Measurements from ENCODE around the gene MS4A4E. TPM values are rescaled to one million over a fixed set of nuclear protein-coding genes. Genes with fewer than 3 reads are reported as not detected.
A peak's percentile ranks its signal among the peaks of the same experiment; 100 is the strongest.
"Not testable (repeated sequence)": the region's sequence is repeated elsewhere in the genome, so short reads cannot be mapped to it uniquely, and the experiment has no call there.

Gene MS4A4E
- total RNA-seq, 1 experiment from 2014 or later: not detected

DNA sequence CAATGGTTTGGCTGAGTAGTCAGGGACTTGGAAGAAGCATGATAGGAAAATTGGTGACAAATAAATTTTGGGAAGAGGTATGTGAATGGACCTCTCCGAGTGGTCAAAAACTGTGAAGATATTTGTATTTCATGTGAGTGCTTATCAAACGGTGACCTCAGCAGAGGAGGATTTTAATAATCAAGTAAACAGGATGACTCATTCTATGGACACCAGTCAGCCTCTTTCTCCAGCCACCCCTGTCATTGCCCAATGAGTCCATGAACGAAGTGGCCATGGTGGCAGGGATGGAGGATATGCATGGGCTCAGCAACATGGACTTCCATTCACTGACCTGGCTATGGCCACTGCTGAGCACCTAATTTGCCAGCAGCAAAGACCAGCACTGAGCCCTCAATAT, 21.2 kb downstream of the MS4A4E start:
- no peak for DNase-seq (ENCODE audit: low read depth)

DNA sequence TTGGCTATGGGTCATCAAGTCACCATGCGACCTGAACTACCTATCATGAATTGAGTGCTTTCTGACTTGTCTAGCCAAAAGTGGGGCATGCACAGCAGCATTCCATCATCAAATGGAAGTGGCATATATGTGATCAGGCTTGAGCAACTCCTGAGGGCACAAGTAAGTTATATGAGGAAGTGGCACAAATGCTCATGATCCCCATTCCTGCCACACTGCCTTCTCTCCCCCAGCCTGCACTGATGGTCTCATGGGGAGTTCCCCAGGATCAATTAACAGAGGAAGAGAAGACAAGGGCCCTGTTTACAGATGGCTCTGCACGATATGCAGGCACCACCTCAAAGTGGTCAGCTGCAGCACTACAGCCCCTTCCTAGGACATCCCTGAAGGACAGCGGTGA, 21.8 kb downstream of the MS4A4E start:
- DNase-seq (ENCODE audit: low read depth): no peak

DNA sequence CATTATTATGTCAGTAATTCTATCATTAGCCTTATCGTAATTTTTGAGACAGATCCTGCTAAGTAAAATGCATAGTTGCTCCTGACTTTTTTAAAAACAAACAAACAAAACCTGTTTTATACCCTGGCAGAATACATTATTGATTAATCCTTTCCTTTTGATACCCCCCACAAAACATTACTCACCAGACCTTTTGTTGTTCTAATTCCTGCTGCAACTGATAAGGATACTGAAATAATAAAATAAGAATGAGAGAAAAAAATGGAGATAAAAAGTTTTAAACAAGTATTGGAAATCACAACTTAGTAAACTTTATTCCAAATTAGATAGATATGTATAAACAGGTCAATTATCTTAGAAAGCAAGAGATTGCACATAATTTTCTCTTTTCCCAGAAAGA, 28.6 kb downstream of the MS4A4E start:
- DNase-seq (ENCODE audit: low read depth): no peak

DNA sequence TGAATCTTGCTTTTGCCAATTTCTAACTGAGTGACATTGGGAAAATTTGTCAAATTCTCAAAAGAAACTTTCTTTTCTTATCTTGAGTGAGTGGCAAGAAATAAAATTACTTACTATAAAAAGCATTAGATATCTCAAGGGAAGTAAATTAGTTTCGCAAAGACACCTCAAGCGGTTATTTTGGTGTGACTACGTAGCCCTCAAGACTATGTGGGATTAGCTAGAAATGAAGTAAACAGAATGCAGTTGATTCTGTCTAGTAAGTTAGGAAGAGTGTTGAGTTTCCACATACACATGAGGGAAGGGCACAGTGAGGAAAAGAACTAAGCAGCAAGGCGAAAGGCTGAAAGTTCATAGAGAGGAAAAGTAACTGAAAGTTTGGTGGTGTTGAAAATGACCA, 31.7 kb downstream of the MS4A4E start:
- no peak for DNase-seq (ENCODE audit: low read depth)

DNA sequence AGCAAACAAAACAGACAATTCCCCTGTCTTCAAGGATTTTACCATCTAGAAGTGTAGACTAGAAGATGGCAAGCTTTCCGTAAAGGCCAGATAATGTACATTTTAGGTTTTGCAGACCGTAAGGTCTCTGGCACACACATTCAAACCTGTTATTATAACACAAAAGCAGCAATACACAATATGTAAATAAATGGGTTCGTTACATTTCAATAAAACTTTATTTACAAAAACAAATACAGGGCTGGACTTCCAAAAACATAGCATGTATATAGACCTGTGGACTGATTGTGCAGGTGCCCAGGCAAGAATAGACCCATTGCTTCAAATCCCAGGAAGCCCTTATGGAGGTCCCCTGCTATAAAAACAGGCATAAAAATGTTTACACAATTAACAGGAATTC, 33.0 kb downstream of the MS4A4E start:
- no peak for DNase-seq (ENCODE audit: low read depth)

DNA sequence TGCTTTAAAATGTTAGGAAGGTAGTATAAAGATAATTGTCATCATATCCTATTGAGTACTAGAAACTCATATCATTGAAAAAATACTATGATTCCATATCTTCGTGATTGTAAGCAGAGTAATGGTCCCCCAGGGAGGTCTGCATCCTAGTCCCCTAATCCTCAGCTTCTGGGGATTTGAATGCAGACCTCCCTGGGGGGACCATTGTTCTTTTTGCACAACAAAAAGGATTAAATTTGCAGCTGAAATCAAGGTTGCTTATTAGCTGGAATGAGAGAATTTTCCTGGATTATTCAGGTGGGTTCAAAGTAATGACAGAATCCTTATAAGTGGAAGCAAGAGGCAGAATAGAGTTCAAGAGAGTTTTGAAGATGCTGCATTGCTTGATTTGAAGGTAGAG, 34.0 kb downstream of the MS4A4E start:
- DNase-seq (ENCODE audit: low read depth): no peak

DNA sequence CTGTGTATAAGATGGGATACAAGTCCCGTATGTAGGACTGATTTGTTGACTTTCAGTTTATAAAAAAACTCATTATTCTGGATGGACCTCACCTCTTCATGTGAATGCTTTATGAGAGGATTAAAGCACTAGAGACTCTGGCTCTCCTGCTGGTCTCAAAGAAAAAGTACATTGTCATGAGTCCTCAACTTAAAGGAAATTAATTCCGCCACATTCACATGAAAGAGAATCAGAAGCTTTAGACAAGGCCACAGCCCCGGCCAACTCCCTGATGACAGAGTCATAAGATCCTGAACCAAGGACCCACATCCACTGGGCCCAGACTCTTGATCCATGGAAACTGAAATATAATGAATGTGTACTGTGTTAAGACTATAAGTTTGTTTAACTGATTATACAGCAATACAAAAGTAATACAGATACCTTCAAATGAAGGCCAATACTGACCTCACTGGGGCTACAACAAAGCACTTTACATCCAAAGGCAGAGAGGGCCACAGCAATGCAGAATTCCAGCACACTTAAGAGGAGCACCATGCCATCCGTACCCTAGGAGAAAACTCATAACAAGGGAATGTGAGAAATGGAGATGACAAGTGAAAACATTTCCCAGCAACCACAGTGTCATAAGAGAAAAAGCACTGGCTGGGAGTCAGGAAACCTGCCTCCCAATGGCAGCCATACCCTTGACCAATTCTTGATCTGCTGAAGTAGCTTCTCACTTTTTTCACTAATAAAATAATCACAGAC, 34.6 kb downstream of the MS4A4E start:
- DNase-seq (ENCODE audit: low read depth): no peak

DNA sequence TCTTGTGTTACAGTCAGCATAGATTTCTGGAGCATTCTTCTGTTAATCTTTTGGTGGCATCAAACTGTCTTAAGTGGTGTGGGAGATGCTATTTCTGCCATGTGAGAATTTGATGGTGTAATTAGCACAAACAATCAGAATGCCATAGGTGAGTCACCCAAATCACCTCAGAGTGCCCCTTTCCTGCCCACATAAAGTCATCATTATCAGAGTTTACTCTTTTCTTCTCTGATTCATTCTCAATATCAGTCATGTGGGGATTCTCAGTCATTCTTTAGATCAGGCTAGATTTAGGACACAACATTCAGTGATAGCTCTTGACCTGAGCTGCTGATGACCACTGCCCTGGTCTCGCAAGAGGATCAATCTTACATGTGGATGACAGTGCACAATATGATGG, 36.3 kb downstream of the MS4A4E start:
- DNase-seq (ENCODE audit: low read depth): no peak

DNA sequence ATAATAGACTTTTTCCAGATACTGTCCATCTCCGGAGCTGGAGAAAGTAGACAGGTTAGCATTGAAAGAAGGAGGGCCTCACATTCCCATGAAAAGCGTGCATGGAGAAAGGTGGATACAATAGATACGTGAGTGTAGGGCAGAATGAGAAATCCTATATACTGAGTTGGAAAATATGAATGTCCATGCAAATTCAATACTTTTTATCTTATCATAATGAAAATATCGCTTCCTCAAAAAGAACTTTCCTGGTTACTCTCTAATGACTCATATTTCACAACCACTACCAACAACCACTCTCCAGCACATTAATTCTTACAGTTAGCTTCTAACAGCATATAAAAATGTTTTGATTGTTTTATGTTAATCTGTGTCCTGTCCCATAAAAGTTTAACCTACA, 38.0 kb downstream of the MS4A4E start:
- DNase-seq (ENCODE audit: low read depth): no peak

DNA sequence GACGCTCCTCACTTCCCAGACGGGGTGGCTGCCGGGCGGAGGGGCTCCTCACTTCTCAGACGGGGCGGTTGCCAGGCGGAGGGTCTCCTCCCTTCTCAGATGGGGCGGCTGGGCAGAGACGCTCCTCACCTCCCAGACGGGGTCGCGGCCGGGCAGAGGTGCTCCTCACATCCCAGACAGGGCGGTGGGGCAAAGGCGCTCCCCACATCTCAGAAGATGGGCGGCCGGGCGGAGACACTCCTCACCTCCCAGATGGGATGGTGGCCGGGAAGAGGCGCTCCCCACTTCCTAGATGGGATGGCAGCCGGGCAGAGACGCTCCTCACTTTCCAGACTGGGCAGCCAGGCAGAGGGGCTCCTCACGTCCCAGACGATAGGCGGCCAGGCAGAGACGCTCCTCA, 41.6 kb downstream of the MS4A4E start:
- not testable (repeated sequence) for DNase-seq (ENCODE audit: low read depth)

DNA sequence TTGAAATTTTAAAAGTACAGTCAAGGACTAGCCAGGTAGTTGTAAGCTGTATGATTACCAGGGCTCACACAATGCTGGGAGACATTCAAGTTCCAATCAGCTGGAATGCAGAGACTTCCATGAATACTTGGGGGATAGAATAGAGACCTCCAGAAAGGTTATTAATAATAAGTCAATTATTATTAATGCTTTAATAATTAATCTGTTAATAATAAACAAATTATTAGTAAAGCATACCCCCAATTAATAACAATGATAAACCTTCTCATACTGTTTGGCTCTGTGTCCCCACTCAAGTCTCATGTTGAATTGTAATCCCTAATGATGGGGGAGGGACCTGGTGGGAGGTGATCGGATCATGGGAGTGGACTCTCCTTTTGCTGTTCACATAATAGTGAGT, 45.5 kb downstream of the MS4A4E start:
- no peak for DNase-seq (ENCODE audit: low read depth)

DNA sequence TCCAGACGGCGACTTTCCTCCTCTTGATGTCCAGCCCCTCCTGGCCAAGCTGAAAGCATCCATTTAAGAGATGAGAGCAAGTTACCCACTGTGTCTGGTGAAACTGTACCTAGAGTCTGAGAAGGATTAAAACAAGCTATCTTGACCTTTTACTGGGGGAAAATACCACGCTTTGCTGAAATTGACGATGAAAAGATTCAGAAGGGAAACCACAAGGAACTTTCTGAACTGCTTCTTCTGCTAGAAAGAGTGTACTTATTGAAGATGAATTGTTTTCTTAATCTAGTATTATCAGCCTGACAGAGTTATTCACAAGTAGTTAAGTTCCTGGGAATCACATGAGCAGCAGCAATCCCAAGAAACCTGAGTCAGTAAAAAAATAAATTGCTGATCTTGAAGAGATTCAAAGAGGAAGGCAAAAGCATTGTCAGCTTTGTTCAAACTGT, 47.0 kb downstream of the MS4A4E start:
- no peak for DNase-seq (ENCODE audit: low read depth)

DNA sequence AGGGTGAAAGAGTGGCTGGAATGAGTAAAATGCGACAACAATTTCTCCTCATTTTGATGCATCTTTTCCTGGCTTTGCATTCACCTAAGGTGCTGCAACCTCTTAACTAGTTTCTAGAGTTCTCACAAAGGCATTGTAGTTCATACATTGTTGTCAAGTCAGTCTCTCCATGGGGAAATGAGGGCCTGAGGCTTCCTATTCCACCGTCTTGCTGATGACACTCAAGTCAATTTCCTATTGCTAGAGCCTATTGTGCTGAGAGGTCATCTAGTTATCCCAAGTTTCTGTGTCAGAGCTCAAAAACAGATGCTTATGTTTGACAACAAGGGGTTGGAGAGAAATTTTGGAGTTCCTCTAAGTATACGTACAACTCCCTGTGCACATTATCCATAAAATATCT, 48.4 kb downstream of the MS4A4E start:
- DNase-seq (ENCODE audit: low read depth): no peak

DNA sequence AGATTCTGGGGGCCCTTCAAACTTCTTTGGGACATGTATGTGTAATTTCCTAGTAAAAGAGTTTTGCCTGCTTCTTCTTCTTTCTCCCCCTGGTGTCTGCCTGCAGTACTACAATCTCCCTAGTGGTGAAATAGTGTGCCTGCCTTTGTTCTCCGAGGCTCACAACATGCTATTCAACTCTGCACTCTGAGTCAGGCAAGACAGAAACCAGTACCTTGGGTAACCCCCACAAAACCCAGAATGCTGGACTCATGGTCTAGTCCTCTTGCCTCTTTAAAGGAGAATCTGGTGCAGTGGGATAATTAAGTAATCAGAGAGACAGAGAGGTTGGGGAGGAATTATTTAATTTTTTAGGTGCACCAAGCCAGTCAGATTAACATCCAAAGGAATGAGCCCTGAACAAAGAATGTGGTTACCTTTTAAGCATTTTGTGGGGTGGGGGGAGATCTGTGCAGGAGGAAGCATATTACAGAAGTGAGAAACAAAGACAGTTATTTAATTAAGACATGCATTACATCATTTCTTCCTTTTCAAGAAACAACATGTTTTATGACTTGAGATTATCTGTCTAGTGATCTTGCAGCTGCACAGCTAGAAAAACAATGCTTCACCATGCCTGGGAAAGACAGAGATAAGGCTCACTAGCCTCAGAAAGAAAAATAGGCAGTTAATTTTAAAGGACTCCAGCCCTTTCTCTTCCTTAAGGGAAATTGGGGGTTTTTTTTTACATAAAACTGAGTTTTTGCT, 49.1 kb downstream of the MS4A4E start:
- peak; percentile 46 for DNase-seq (ENCODE audit: low read depth)

DNA sequence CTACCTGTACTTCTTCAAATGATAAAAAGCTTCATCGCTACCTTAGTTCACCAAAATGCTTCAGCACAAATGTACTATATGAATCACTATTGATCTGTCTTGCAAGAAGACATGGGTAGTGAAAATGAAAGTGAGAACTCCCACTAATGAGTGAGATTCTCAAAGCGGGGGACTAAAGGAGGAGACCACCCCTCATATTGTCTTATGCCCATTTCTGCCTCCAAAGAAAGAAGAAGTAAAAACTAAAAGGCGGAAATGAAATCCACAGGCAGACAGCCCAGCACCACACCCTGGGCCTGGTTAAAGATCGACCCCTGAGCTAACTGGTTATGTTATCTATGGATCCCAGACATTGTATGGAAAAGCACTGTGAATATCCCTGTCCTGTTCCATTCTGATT, 50.4 kb downstream of the MS4A4E start:
- DNase-seq (ENCODE audit: low read depth): not testable (repeated sequence)

DNA sequence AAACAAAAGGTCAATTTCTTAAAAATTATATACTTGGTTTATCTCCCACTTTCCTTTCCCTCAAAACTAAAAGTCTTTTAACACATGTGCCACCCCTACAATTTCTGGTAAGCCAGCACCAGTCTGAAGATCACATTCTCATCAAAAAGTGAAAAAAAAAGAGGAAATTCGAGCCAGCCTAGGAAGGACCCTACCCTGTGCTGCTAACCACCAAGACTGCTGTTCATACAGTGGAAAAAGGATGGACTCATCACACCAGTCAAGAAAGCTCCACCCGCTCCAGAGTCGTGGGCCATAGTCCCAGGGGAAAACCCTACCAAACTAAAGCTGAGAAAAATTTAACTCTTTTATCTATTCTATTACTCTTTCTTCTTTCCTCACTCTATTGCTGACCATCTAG, 54.5 kb downstream of the MS4A4E start:
- DNase-seq (ENCODE audit: low read depth): not testable (repeated sequence)

DNA sequence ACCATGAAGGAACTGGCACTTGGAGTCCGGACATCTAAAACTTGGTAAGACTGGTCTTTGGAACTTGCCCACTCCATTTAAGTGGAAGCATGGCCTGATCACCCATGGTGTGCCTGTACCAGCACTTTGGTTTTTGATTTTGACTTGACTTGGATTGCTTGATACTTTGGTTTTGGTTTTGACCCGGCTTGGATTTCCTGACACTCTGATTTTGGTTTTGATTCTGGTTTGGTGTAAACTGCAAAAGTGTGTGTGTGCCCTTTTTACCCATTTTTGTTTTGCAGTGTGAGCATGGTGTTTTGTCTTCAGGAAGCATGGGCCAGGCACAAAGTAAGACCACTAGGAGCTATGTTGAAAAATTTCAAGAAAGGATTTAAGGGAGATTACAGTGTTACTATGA, 56.8 kb downstream of the MS4A4E start:
- not testable (repeated sequence) for DNase-seq (ENCODE audit: low read depth)

DNA sequence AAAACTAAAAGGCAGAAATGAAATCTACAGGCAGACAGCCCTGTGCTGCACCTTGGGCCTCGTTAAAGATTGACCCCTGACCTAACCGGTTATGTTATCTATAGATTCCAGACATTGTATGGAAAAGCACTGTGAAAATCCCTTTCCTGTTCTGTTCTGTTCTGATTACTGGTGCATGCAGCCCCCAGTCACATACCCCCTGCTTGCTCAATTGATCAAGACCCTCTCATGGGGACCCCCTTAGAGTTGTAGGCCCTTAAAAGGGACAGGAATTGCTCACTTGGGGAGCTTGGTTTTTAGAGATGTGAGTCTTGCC, 57.5 kb downstream of the MS4A4E start:
- not testable (repeated sequence) for DNase-seq (ENCODE audit: low read depth)

DNA sequence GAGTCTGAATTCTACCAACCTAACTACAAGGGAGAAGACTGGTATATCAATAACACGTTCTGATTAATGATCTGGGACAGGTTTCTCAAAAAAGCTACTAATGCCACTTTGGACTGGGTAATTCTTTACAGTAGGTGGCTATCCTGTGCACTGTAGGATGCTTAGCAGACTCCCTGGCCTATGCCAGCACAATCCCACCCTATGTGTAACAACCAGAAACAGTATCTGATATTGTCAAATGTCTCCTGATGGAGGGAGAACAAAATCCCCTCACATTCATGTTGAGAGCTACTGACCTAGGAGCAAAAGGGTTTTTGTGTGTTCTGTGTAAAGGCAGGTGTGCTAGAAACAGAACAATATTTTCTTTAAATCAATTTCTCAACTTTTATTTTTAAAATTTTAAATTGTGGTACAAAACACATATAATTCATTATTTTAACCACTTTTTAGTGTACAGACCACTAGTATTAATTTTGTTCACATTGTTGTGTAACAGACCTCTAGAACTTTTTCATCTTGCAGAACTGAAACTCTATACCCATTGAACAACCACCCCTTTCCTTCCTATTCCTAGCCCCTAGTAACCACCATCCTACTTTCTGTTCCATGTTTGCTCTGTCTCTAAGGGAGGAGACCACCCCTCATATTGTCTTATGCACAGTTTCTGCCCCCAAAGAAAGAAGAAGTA, 58.0 kb downstream of the MS4A4E start:
- no peak for DNase-seq (ENCODE audit: low read depth)

DNA sequence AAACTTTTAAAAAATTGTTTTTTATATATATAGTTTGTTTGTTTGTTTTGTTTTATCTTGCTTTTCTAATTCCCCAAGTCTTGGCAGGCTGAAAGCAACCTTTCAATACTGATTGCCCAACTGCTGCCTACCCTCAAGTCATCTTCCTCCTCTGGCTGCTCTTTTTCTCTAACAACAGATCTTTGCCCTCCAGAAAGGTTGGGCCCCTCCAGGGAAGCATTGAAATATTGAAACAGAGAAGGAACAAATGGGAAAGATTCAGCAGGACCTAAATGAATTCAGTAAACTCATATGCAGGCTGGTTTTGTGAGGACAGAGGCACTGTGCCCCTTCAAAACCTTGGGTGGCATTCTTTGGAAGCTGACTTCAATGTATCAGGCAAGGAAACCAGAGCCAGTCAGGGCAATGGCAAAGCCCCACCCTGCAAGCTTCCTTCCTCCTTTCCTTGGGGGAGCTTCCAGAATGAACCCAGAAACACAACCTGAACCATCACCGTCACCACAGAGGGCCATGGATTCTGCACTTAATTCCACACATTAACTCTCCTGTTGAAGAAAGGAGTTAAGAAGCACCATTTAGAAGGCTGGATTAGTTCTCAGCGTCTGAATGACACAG, 59.2 kb downstream of the MS4A4E start:
- no peak for DNase-seq (ENCODE audit: low read depth)

DNA sequence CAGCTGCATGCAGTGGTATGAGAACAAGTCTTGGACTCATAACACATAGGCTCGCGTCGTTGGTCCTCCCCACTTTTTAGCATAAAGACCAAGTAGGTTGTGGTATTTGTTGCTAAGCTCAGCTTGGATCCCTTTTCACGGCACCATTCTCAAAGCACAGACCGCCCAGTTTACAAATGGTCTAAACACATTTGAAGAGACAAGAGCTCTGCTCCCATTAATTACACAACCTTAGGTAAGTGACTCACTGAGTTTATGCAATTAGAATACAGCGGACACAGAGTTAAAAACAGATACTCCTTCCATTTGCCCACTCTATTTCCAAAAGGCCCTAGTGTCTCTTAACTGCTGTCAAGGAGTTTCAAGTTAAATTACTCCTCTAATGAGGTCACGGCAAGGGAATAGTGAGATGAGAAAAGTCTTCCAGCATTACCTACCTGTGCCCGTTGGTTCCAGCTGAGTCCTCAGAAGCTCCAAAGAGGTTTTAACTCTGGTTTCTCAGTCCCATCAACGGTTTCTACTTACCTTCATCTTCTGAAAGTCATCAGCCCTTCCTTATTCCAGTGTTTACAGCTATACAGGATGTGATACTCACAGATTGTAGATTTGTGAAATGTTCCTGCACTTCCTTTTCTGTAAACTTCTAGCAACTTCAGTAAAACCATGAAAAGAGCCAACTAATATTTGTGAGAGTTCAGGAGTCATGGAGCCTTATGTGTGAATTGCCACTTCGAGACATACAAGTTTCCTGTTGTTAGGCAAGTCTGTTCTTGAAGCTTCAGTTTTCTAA, 60.2 kb downstream of the MS4A4E start, which contains the start of gene MS4A6A:
Gene MS4A6A, minus strand, starts transcription at position 543 of the 790 bp plus-strand sequence. CDS start 1,356 bp downstream, outside the sequence.
- DNase-seq (ENCODE audit: low read depth): no peak
